Neural progenitor cell (in vitro differentiated cells): ENCODE results near the gene PCDH9. TPM values are rescaled to one million over a fixed set of nuclear protein-coding genes. Genes with fewer than 3 reads are reported as not detected.
A peak's percentile ranks its signal among the peaks of the same experiment; 100 is the strongest.
"Not testable (repeated sequence)": the region's sequence is repeated elsewhere in the genome, so short reads cannot be mapped to it uniquely, and the experiment has no call there.

Experiments
- DNase-seq: peaks from one replicate; pipeline ENCODE4 v3.0.0-alpha.2; 2016; ENCODE audit warnings: low spot score
- H2AFZ ChIP-seq: fragments of 200-600 bp; sonication (generic); replicated peaks from 2 replicates; pipeline ENCODE4 v1.6.1; 2016; ENCODE audit warnings: antibody characterized with exemption
- H3F3A ChIP-seq: fragments of 200-600 bp; sonication (generic); 2 replicates; pipeline ENCODE4 v1.6.1; 2016; ENCODE audit warnings: antibody characterized with exemption, low read depth
- H3K27ac ChIP-seq: fragments of 200-600 bp; sonication (generic); 2 replicates; pipeline ENCODE4 v1.5.1; 2016; ENCODE audit warnings: mild to moderate bottlenecking
- H3K27me3 ChIP-seq: fragments of 200-600 bp; sonication (generic); 2 replicates; pipeline ENCODE4 v1.6.1; 2016; ENCODE audit warnings: mild to moderate bottlenecking, moderate library complexity
- H3K36me3 ChIP-seq: fragments of 200-600 bp; sonication (generic); 2 replicates; pipeline ENCODE4 v1.5.1; 2016
- H3K4me1 ChIP-seq: fragments of 200-600 bp; sonication (generic); 2 replicates; pipeline ENCODE4 v1.6.1; 2016; ENCODE audit warnings: mixed run types
- H3K4me2 ChIP-seq: fragments of 200-600 bp; sonication (generic); 2 replicates; pipeline ENCODE4 v1.6.1; 2016
- H3K4me3 ChIP-seq: fragments of 200-600 bp; sonication (generic); 2 replicates; pipeline ENCODE4 v1.5.1; 2016
- H3K79me2 ChIP-seq: fragments of 200-600 bp; sonication (generic); 2 replicates; pipeline ENCODE4 v1.6.1; 2016; ENCODE audit warnings: low read depth
- H3K9ac ChIP-seq: fragments of 200-600 bp; sonication (generic); 2 replicates; pipeline ENCODE4 v1.6.1; 2016
- H3K9me3 ChIP-seq: fragments of 200-600 bp; sonication (generic); 2 replicates; pipeline ENCODE4 v1.5.1; 2016; ENCODE audit warnings: low read depth
- H4K20me1 ChIP-seq: fragments of 200-600 bp; sonication (generic); 2 replicates; pipeline ENCODE4 v1.6.1; 2016; ENCODE audit warnings: low read depth
- H3K27ac Mint-ChIP-seq: 3 replicates; pipeline ENCODE4 v1.8.0; 2021; ENCODE audit warnings: mixed read lengths
- H3K27me3 Mint-ChIP-seq: 2 replicates; pipeline ENCODE4 v1.8.0; 2022; ENCODE audit warnings: low read depth, mild to moderate bottlenecking, inconsistent platforms, moderate library complexity, mixed read lengths; ENCODE audit not compliant: insufficient read depth
- H3K36me3 Mint-ChIP-seq: 3 replicates; pipeline ENCODE4 v1.8.0; 2021; ENCODE audit warnings: mixed read lengths
- H3K4me1 Mint-ChIP-seq: 3 replicates; pipeline ENCODE4 v1.8.0; 2021; ENCODE audit warnings: mixed read lengths
- H3K4me3 Mint-ChIP-seq: 3 replicates; pipeline ENCODE4 v1.8.0; 2021; ENCODE audit warnings: mild to moderate bottlenecking, moderate library complexity, mixed read lengths
- H3K9me3 Mint-ChIP-seq: 3 replicates; pipeline ENCODE4 v1.8.0; 2020; ENCODE audit warnings: mixed read lengths
- EZH2 ChIP-seq: fragments of 200-600 bp; sonication (generic); IDR thresholded peaks from 2 replicates; pipeline ENCODE4 v1.6.1; 2017; ENCODE audit warnings: antibody characterized with exemption, mild to moderate bottlenecking, moderate library complexity
- EZH2phosphoT487 ChIP-seq: fragments of 200-600 bp; sonication (generic); IDR thresholded peaks from 2 replicates; pipeline ENCODE4 v1.6.1; 2017; ENCODE audit warnings: antibody characterized with exemption
- total RNA-seq: library from RNA; depleted of rRNA; stranded (reverse); fragments of >200 nt; gene quantifications from 2 replicates; pipeline ENCODE4 v1.2.3, GENCODE V29; 2015; ENCODE audit warnings: low replicate concordance
- TF ChIP-seq, protein P1 (sequence below): fragments of 200-600 bp; sonication (generic); IDR thresholded peaks from 2 replicates; pipeline ENCODE4 v1.5.1; 2017; ENCODE audit warnings: antibody characterized with exemption, mild to moderate bottlenecking

Gene PCDH9
- total RNA-seq, 1 donor from 2014 or later: 0.24 TPM

DNA sequence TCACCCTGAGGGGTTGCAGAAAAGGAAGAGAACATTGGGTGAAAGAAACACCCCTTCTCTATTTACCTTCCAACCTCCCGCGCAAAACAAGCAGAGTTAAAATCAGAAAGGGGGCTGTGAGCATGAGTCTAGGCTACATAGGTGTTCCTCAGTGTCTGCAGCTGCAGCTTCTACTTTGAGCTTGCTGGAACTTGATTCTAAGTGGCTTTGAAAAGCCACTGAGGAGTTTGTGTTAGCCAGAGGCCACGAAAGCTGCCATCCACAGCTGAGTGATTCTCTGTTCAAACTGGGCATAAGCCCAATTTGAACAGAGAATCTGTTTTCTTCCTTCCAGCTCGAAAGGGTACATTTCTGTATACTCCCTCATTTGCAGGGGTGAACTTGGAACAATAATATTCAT, 343.9 kb downstream of the PCDH9 start:
- TF ChIP-seq, protein P1, sequence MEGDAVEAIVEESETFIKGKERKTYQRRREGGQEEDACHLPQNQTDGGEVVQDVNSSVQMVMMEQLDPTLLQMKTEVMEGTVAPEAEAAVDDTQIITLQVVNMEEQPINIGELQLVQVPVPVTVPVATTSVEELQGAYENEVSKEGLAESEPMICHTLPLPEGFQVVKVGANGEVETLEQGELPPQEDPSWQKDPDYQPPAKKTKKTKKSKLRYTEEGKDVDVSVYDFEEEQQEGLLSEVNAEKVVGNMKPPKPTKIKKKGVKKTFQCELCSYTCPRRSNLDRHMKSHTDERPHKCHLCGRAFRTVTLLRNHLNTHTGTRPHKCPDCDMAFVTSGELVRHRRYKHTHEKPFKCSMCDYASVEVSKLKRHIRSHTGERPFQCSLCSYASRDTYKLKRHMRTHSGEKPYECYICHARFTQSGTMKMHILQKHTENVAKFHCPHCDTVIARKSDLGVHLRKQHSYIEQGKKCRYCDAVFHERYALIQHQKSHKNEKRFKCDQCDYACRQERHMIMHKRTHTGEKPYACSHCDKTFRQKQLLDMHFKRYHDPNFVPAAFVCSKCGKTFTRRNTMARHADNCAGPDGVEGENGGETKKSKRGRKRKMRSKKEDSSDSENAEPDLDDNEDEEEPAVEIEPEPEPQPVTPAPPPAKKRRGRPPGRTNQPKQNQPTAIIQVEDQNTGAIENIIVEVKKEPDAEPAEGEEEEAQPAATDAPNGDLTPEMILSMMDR: no peak
- TF ChIP-seq EZH2 (no peak), EZH2phosphoT487 (no peak)
- H3K9me3 Mint-ChIP-seq: peaks cover under 1% of the 10 kb centered on the region
- H3K27me3 ChIP-seq: no peaks in the 10 kb centered on the region
- DNase-seq: peak; percentile 3
- no peaks in the 10 kb centered on the region for H3K36me3 ChIP-seq
- H3K9me3 ChIP-seq: no peaks in the 10 kb centered on the region
- no peak overlapping the region for H3K9ac ChIP-seq
- no peaks in the 10 kb centered on the region for H3K36me3 Mint-ChIP-seq
- no peaks in the 10 kb centered on the region for H3K79me2 ChIP-seq
- H2AFZ ChIP-seq: peak overlapping the region; percentile 7
- H3K4me1 Mint-ChIP-seq: peaks cover 16% of the 10 kb centered on the region
- H3K4me3 ChIP-seq: no peak overlapping the region
- no peaks in the 10 kb centered on the region for H3K4me1 ChIP-seq
- H3K27me3 Mint-ChIP-seq: no peaks in the 10 kb centered on the region
- H3K27ac Mint-ChIP-seq: no peak overlapping the region
- H3K4me3 Mint-ChIP-seq: no peak overlapping the region
- H3K27ac ChIP-seq: no peak overlapping the region
- H3K4me2 ChIP-seq: no peak overlapping the region
- no peaks in the 10 kb centered on the region for H4K20me1 ChIP-seq
- H3F3A ChIP-seq: no peaks in the 10 kb centered on the region

DNA sequence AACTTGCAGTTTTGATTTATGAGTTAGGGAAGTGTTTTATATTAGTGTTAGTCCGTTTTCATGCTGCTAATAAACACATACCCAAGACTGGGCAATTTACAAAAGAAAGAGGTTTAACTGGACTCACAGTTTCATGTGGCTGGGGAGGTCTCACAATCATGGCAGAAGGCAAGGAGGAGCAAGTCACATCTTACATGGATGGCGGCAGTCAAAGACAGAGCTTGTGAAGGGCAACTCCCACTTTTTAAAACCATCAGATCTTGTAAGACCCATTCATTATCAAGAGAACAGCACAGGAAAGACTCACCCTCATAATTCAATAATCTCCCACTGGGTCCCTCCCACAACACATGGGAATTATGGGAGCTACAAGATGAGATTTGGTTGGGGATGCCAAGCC, 349.0 kb downstream of the PCDH9 start:
- H3K27ac Mint-ChIP-seq, H3K36me3 Mint-ChIP-seq, H3K9ac ChIP-seq, H3K27me3 ChIP-seq, H4K20me1 ChIP-seq, H3K27ac ChIP-seq, H3K4me2 ChIP-seq, H3K4me3 Mint-ChIP-seq, H3K36me3 ChIP-seq, DNase-seq, H2AFZ ChIP-seq, H3F3A ChIP-seq, H3K9me3 Mint-ChIP-seq, H3K79me2 ChIP-seq, H3K4me3 ChIP-seq, H3K27me3 Mint-ChIP-seq, H3K9me3 ChIP-seq, H3K4me1 Mint-ChIP-seq, H3K4me1 ChIP-seq: not testable (repeated sequence)

DNA sequence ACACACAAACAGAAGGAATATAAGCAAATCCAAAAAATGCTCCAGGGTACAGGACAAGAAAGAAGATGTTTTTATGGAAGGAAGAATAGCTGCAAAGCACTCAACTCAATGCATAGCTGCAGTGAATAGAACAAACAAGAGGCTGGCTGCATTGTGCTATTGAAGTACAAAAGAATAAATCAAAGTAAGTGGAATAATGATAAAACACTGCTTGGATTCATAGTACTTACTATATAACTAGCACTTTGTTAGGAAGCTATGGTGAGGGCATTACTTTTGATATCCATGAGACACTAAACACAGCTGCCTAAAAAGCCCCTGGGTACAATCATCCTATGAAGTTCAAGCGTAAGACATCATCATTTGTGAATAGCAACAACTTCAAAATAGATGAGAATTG, 350.1 kb downstream of the PCDH9 start:
- no peaks in the 10 kb centered on the region for H3K79me2 ChIP-seq
- no peak overlapping the region for H3K27ac ChIP-seq
- peaks cover 3% of the 10 kb centered on the region for H3K4me1 Mint-ChIP-seq
- no peaks in the 10 kb centered on the region for H3K27me3 Mint-ChIP-seq
- no peak for TF ChIP-seq EZH2phosphoT487
- TF ChIP-seq EZH2: no peak
- TF ChIP-seq, protein P1: no peak
- H3K36me3 Mint-ChIP-seq: no peaks in the 10 kb centered on the region
- no peaks in the 10 kb centered on the region for H3F3A ChIP-seq
- no peak overlapping the region for H2AFZ ChIP-seq
- H3K4me3 Mint-ChIP-seq: no peak overlapping the region
- H3K9me3 Mint-ChIP-seq: peaks cover 3% of the 10 kb centered on the region
- no peak overlapping the region for H3K4me2 ChIP-seq
- no peaks in the 10 kb centered on the region for H3K27me3 ChIP-seq
- H3K9ac ChIP-seq: no peak overlapping the region
- DNase-seq: no peak
- H3K9me3 ChIP-seq: no peaks in the 10 kb centered on the region
- H3K36me3 ChIP-seq: no peaks in the 10 kb centered on the region
- H3K27ac Mint-ChIP-seq: no peak overlapping the region
- no peaks in the 10 kb centered on the region for H4K20me1 ChIP-seq
- no peak overlapping the region for H3K4me3 ChIP-seq
- no peaks in the 10 kb centered on the region for H3K4me1 ChIP-seq

GRCh38 chr13:66875264-66875663, 354.9 kb downstream of the PCDH9 start:
- Histone ChIP-seq H3K79me2 (no peaks in the 10 kb centered on the region), H3K4me3 (no peak overlapping the region), H3K27ac (no peak overlapping the region), H3F3A (no peaks in the 10 kb centered on the region), H4K20me1 (no peaks in the 10 kb centered on the region), H3K9ac (no peak overlapping the region), H3K9me3 (no peaks in the 10 kb centered on the region), H3K27me3 (no peaks in the 10 kb centered on the region), H3K4me1 (no peaks in the 10 kb centered on the region), H3K36me3 (no peaks in the 10 kb centered on the region), H2AFZ (no peak overlapping the region), H3K4me2 (no peak overlapping the region)
- H3K36me3 Mint-ChIP-seq: no peaks in the 10 kb centered on the region
- no peak overlapping the region for H3K27ac Mint-ChIP-seq
- no peak for DNase-seq
- no peaks in the 10 kb centered on the region for H3K27me3 Mint-ChIP-seq
- H3K9me3 Mint-ChIP-seq: no peaks in the 10 kb centered on the region
- peaks cover 3% of the 10 kb centered on the region for H3K4me1 Mint-ChIP-seq
- no peak overlapping the region for H3K4me3 Mint-ChIP-seq
- TF ChIP-seq EZH2phosphoT487 (no peak), EZH2 (no peak)
- TF ChIP-seq, protein P1: no peak
